ENCODE results near the gene PYGM. TPM values are rescaled to one million over a fixed set of nuclear protein-coding genes. Genes with fewer than 3 reads are reported as not detected.

PYGM gene
- total RNA-seq, 2 experiments from 2014 or later, result 3.8 to 7.2 TPM

DNA sequence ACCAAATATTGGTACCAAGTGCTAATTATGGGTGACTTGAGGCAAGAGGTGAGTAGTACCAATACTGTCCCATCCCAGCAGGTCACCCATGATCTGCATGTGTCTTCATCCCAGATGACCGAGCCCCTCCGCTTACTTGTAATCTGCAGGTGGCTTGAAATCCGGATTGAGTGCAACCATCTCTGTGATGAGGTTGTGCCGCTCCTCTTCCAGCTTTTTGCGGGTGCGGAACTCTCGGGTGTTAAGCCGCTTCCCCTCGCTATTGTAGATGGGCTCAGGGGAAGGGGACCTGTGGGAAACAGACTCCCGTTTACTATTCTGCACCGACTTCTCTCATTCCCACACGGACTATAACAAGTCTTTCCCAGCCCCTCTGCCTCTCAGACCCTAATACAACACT is 10.3 kb upstream of the PYGM start:
- H3K9me3 Mint-ChIP-seq, result no peaks in the 10 kb centered on the region
- H3K4me1 Mint-ChIP-seq, result peaks cover 62% of the 10 kb centered on the region
- DNase-seq (peak; percentile 21), ATAC-seq (ENCODE audit: low read depth) (no peak)
- no peak overlapping the region for H3K4me3 Mint-ChIP-seq
- peaks cover 62% of the 10 kb centered on the region for H3K36me3 Mint-ChIP-seq
- H3K27ac Mint-ChIP-seq, result no peak overlapping the region
- no peaks in the 10 kb centered on the region for H3K27me3 Mint-ChIP-seq
- POLR2A ChIA-PET, result interaction anchor here (11.0 to 14.2 kb wide), 2 partner anchors 7 to 25 kb away, joined by 157 to 278 read pairs; partner anchors contain the start of genes PYGM and RASGRP2

DNA sequence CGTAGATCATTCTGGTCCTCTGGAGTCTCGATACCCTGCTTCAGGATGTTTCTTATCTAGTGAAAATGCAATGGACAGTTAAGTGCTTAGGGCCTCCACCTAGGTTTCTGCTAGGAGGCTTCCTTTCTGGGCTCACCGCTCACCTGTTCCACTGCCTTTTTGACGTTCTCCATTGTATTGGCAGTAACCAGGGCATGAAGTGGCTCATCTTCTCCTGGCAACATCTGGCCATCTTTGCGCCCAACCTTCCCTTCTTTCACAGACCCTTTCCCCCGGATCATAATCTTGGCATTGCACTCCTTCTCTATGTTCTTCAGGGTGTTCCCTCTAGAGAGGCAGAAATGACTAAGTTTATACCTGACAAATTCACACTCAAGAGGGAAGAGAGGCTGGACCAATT is 9.5 kb upstream of the PYGM start:
- H3K27me3 Mint-ChIP-seq, result no peaks in the 10 kb centered on the region
- no peaks in the 10 kb centered on the region for H3K9me3 Mint-ChIP-seq
- POLR2A ChIA-PET, result interaction anchor here (11.0 to 14.2 kb wide), 2 partner anchors 6 to 24 kb away, joined by 157 to 278 read pairs; partner anchors contain the start of genes PYGM and RASGRP2
- peaks cover 65% of the 10 kb centered on the region for H3K4me1 Mint-ChIP-seq
- ATAC-seq (ENCODE audit: low read depth) (no peak), DNase-seq (no peak)
- H3K36me3 Mint-ChIP-seq, result peaks cover 61% of the 10 kb centered on the region
- no peak overlapping the region for H3K4me3 Mint-ChIP-seq
- H3K27ac Mint-ChIP-seq, result no peak overlapping the region

DNA sequence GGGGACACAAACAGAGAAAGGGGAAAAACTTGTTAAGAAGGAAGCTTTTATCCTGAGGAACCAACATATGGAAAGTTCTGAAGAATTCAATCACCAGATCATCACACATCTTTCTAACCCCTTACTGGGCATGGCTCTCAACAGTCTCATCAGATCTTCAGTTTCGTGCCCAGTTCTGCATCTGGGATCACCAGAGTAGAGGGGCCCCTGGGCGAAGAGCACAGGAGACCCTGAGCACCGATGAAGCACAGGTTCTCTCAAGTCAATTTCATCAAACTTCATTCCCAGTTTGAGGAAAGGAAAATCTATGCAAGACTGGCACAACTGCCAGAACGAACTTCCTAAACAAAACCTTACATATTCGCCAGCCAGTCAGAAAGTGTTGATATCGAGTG is 8.5 kb upstream of the PYGM start:
- ATAC-seq (ENCODE audit: low read depth) (no peak), DNase-seq (no peak)
- H3K4me1 Mint-ChIP-seq, result peaks cover 67% of the 10 kb centered on the region
- H3K27ac Mint-ChIP-seq, result no peak overlapping the region
- H3K36me3 Mint-ChIP-seq, result peaks cover 57% of the 10 kb centered on the region
- no peaks in the 10 kb centered on the region for H3K9me3 Mint-ChIP-seq
- H3K27me3 Mint-ChIP-seq, result no peaks in the 10 kb centered on the region
- POLR2A ChIA-PET, result interaction anchor here (10.4 to 14.2 kb wide), 2 partner anchors 7 to 23 kb away, joined by 157 to 278 read pairs; partner anchors contain the start of genes RASGRP2 and SF1
- H3K4me3 Mint-ChIP-seq, result no peak overlapping the region

DNA sequence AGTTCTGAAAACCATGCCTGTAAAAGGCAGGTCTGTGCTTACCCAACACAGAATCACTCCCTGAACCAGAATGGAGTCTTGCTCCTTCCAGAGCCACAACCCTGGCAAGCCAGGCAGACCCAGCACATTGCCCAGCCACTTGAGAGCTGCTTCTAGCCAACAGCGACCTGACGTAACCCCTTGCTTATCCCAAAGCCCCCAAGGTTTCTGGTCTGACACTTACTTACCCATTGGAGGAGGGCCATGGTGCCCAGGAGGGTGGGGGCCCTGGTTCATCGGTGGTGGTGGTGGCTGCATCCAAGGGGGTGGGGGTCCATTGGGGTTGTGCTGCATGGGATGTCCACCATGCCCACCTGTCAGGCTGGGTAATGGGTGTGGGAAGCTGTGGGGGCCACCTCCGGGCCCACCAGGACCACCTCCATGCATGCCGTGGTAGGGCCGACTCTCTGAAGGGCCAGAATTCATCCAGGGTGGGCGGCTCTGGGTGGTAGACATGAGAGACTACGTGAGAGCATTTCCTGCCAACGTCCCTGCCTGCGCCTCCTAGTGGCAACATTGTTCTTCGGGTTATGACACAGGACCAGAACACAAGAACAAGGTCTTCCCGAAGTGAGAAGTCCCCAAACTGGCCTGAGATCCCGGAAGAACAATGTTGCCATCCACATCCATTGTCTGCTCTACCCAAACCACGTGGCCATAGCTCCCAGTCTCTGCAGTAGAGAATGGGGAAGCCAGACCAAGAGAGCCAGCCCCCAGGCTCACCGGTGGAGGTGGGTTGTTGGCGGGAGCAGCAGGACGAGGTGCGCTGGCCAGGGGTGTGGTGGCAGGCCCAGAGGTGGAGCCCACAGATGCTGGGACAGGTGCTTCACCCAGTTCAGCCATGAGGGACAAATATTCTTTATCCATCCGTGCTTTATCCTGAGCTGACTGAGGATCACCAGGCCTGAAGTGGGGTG is 7.8 kb upstream of the PYGM start:
- DNase-seq (peak; percentile 81), ATAC-seq (ENCODE audit: low read depth) (peak; percentile 30)
- POLR2A ChIA-PET, result interaction anchor here (10.4 to 14.2 kb wide), 2 partner anchors 7 to 23 kb away, joined by 157 to 278 read pairs; partner anchors contain the start of genes RASGRP2 and SF1
- H3K4me1 Mint-ChIP-seq, result peaks cover 67% of the 10 kb centered on the region
- no peaks in the 10 kb centered on the region for H3K9me3 Mint-ChIP-seq
- peak overlapping the region; percentile 39 for H3K4me3 Mint-ChIP-seq
- peaks cover 56% of the 10 kb centered on the region for H3K36me3 Mint-ChIP-seq
- H3K27me3 Mint-ChIP-seq, result no peaks in the 10 kb centered on the region
- H3K27ac Mint-ChIP-seq, result peak overlapping the region; percentile 70

DNA sequence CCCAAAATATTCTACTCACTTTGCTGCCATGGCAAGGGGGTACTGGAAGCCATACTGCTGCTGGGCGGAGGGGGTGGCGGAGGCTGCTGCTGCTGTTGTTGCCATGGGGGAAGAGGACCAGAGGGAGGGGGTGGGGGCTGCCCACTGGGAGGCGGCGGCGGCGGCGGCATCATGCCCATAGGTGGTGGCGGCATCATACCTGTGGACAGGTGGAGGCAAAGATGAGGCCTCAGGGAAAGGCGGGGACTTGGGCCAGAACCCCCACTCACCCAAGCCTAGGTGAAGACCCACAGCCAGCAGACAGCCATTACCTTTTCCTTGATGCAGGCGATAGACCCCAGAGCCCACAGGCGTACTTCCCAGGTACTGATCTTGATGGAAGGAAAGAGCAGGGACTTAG is 7.1 kb upstream of the PYGM start:
- peaks cover 51% of the 10 kb centered on the region for H3K36me3 Mint-ChIP-seq
- peak; percentile 26 for DNase-seq
- no peak for ATAC-seq (ENCODE audit: low read depth)
- no peaks in the 10 kb centered on the region for H3K9me3 Mint-ChIP-seq
- peaks cover 66% of the 10 kb centered on the region for H3K4me1 Mint-ChIP-seq
- POLR2A ChIA-PET, result interaction anchor here (10.4 to 14.2 kb wide), 2 partner anchors 8 to 22 kb away, joined by 157 to 278 read pairs; partner anchors contain the start of genes RASGRP2 and SF1
- peak overlapping the region; percentile 19 for H3K27ac Mint-ChIP-seq
- peak overlapping the region; percentile 8 for H3K4me3 Mint-ChIP-seq
- no peaks in the 10 kb centered on the region for H3K27me3 Mint-ChIP-seq

DNA sequence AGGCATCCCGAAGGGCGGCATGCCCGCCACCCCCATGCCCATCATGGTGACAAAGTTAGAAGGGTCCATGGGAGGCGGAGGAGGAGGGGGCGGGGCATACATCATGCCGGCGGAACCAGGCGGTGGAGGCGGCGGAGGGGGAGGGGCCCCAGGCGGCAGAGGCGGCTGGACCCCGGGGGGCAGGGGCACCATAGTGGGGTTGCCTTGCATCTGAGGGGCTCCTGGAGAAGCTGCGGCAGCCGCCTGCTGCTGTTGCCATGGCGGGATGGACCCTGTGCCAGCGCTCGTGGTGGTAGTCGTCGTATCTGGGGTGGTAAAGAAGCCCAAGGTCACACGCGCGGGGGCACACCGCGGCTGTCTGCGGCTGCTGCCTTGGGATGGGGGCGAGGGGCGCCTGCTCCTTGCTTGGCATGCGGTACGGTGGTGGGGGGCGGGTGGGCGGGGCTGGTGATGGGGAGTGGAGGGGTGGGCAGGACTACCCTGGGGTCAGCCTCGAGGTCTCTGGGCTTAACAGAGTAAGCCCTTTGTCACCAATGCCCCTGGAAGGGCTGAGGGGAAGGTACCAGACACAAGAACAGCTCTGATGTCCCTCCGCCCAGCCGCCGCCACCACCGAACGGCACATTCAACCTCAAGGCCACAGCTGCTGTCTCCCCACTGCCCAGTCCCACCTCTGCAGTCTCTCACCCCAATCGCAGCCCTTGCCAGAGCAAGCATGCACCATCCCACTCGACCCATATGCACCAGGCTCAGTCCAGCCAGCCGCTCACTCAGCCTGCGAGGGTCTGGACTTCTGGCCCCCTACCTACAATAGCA is 6.3 kb upstream of the PYGM start:
- Mint-ChIP-seq H3K27ac (peak overlapping the region; percentile 88), H3K4me1 (peaks cover 66% of the 10 kb centered on the region), H3K4me3 (peak overlapping the region; percentile 80), H3K27me3 (no peaks in the 10 kb centered on the region), H3K36me3 (peaks cover 51% of the 10 kb centered on the region), H3K9me3 (no peaks in the 10 kb centered on the region)
- ATAC-seq (ENCODE audit: low read depth) (no peak), DNase-seq (peak; percentile 32)
- POLR2A ChIA-PET, result interaction anchor here (0.6 to 14.2 kb wide), 4 partner anchors 9 to 444 kb away, joined by 3 to 278 read pairs (median 80); partner anchors contain the start of genes RASGRP2 and SF1

DNA sequence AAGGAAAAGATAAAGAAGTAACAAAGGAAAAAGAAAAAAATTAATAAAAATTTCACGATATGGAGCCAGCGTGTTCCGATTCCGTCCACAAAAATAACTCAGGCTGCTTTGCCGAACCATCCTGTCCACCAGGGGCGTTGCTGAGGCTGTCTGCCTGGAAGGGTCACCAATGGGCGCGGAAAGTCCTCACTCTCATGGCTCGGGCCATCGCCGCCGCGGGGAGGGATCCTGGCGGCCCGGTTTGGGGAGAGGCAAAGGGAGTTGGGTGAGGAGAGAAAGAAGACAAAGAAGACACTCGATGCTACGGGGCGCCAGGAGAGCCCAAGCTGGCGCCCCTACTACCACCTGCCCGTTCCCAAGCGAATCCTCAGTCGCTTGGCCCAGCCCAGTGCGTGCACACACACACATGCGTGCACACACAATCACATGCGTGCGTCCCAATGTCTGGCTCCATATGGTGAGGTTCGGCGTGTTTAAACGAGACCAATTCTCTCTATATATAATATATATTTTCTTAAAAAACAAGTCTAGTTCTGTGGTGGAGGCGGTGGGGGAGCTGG is 5.6 kb upstream of the PYGM start:
- DNase-seq (peak; percentile 34), ATAC-seq (ENCODE audit: low read depth) (no peak)
- POLR2A ChIA-PET, result interaction anchor here (1.9 to 14.2 kb wide), 3 partner anchors 10 to 20 kb away, joined by 4 to 278 read pairs (median 157); partner anchors contain the start of genes RASGRP2 and SF1
- Mint-ChIP-seq H3K4me1 (peaks cover 70% of the 10 kb centered on the region), H3K4me3 (peak overlapping the region; percentile 80), H3K27ac (peak overlapping the region; percentile 88), H3K27me3 (no peaks in the 10 kb centered on the region), H3K36me3 (peaks cover 48% of the 10 kb centered on the region), H3K9me3 (no peaks in the 10 kb centered on the region)

DNA sequence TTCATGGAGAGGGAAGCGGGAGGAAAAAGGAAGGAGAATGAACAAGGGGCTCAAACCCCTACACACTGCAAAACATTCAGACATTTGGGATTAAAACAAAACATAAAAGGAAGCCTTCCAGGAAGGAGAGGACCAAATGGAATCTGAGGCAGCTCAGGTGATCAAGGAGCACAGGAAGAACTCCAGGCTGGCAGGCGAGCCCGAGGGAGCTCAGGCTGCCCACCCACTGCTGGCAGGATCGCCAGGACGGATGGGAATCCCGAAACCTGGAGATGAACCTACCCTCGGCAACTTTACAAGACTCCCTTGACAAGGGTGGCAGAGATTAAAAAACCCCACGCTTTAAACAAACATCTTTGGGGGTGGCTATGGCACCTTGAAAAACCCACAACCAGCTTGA is 5.0 kb upstream of the PYGM start:
- DNase-seq, result peak; percentile 32
- H3K9me3 Mint-ChIP-seq, result no peaks in the 10 kb centered on the region
- POLR2A ChIA-PET, result interaction anchor here (1.0 to 14.2 kb wide), 7 partner anchors 10 to 734 kb away, joined by 3 to 278 read pairs (median 4); partner anchors contain the start of genes MALAT1, RASGRP2 and SF1
- H3K4me3 Mint-ChIP-seq, result peak overlapping the region; percentile 80
- ATAC-seq (ENCODE audit: low read depth), result no peak
- H3K36me3 Mint-ChIP-seq, result peaks cover 46% of the 10 kb centered on the region
- peak overlapping the region; percentile 88 for H3K27ac Mint-ChIP-seq
- H3K27me3 Mint-ChIP-seq, result no peaks in the 10 kb centered on the region
- H3K4me1 Mint-ChIP-seq, result peaks cover 73% of the 10 kb centered on the region

DNA sequence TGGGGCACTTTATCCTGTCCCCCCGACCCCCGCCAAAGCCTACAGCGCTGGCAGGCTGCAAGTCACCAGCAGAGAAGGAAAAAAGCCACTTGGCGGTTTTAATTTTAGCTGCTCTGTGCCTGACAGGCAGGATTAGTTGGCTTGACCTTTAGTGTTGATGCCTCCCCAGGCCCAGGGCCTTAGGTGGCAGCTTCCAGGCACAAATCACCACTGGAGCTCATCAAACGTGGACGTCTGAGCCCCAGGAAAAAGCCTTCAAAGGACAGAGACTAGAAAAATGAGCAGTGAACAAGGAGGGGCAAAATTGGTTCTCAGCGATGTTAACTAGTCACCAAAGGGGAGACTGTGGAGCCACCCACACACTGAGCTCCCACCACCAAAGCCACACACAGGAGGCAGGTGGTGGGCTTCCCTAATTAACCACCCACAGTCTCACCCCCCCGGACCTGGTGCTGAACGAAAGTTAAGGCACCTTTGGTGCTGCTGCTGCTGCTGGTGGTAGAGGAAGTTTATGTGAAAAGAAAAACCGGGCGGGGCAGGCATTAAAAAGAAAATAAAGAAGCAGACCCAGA is 4.4 kb upstream of the PYGM start:
- Mint-ChIP-seq H3K4me3 (peak overlapping the region; percentile 80), H3K27ac (peak overlapping the region; percentile 88), H3K9me3 (no peaks in the 10 kb centered on the region), H3K36me3 (peaks cover 41% of the 10 kb centered on the region), H3K27me3 (no peaks in the 10 kb centered on the region), H3K4me1 (peaks cover 73% of the 10 kb centered on the region)
- peak; percentile 51 for ATAC-seq (ENCODE audit: low read depth)
- peak; percentile 74 for DNase-seq
- POLR2A ChIA-PET, result interaction anchor here (0.6 to 14.2 kb wide), 10 partner anchors 11 to 735 kb away, joined by 3 to 278 read pairs (median 4); partner anchors contain the start of genes MALAT1, RASGRP2 and SF1

DNA sequence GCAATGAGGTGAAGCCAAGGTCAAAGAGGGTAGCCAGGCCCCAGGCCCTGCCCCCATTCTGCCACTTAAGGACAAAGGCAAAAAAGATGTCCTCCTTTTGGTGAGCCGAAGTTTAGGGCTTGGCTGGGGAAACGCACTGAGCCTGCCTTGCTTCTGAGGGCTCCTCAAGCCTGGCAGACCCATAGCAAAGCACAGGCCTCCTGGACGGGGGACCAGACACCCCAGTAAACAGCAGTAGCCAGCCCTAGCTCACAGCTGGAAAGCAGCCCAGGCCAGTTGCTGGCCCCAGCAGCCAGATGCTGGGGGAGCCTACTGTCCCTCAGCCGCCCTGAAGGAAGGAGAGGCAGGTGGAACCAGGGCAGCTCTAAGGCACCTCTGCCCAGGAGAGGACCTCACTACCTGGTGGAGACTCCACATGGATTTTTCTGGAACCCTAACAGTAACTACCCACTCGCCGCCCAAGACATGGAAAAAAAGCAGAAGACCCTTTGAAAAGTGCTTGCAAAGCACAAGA is 3.8 kb upstream of the PYGM start:
- Mint-ChIP-seq H3K27ac (peak overlapping the region; percentile 88), H3K4me3 (peak overlapping the region; percentile 80), H3K27me3 (no peaks in the 10 kb centered on the region), H3K9me3 (no peaks in the 10 kb centered on the region), H3K36me3 (peaks cover 37% of the 10 kb centered on the region), H3K4me1 (peaks cover 72% of the 10 kb centered on the region)
- peak; percentile 7 for ATAC-seq (ENCODE audit: low read depth)
- POLR2A ChIA-PET, result interaction anchor here (0.6 to 14.2 kb wide), 9 partner anchors 11 to 100 kb away, joined by 3 to 278 read pairs (median 4); partner anchors contain the start of genes RASGRP2 and SF1
- peak; percentile 57 for DNase-seq

DNA sequence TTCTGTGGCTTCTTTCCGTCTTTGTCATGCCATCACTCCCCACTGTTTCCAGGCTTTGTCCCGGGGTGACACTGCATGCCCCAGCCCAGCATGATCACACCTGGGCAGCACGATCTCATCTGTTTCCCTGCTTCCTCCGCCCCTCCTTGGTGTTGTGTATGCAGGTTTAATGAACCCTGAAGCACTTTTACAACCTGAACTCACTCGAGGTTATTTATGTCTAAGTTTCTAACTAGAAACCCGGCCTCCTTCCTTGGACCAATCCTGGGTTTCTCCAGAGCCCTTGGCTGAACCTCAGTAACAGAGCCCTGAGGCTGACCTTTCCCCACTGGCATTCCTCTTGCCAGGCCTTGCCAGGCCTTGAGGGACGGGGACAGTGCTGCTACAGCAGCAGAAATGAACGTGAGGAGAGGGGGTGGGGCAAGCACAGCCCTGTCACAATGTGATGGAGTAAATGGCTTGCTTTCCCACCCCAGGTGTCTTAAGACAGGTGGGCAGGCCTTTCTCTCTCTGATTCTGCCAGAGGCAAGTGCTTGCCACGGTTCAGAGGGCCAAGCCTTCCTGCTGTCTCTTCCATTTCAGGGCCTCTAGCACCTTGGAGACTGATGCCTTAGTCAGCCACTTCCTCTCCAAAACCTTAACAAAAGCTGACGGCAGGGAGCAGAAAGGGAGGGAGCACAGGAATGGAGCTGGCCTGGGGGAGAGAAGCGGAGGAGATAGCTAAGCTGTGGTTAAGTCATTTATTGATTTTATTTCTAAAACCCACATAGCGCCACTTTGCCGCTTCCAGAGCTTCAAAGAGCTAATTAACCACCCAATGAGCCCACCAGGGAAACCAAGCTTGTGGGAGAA is 3.1 kb upstream of the PYGM start:
- ATAC-seq (ENCODE audit: low read depth) (peak; percentile 24), DNase-seq (peak; percentile 56)
- Mint-ChIP-seq H3K27me3 (no peaks in the 10 kb centered on the region), H3K4me3 (peak overlapping the region; percentile 80), H3K4me1 (peaks cover 68% of the 10 kb centered on the region), H3K36me3 (peaks cover 30% of the 10 kb centered on the region), H3K27ac (peak overlapping the region; percentile 88), H3K9me3 (no peaks in the 10 kb centered on the region)
- POLR2A ChIA-PET, result interaction anchor here (0.9 to 14.2 kb wide), 6 partner anchors 10 to 96 kb away, joined by 3 to 278 read pairs (median 6); partner anchors contain the start of genes RASGRP2 and SF1
